Breast epithelium (tissue), 3 donors: ENCODE measurements around the gene NOD2.

Experiments
- POLR2AphosphoS5 ChIP-seq, 3 donors: sonication (generic); formaldehyde crosslinking; IDR thresholded peaks; one replicate each; pipeline ENCODE4 v1.6.1; 2017; ENCODE audit warnings: antibody characterized with exemption in 3 of 3
- TF ChIP-seq, protein P1 (sequence below), 3 donors: fragments of 450-650 bp; IDR thresholded peaks; one replicate each; pipeline ENCODE4 v1.5.1; 2016 to 2017; ENCODE audit warnings: antibody characterized with exemption in 3 of 3, mild to moderate bottlenecking in 3 of 3, moderate library complexity in 3 of 3

DNA sequence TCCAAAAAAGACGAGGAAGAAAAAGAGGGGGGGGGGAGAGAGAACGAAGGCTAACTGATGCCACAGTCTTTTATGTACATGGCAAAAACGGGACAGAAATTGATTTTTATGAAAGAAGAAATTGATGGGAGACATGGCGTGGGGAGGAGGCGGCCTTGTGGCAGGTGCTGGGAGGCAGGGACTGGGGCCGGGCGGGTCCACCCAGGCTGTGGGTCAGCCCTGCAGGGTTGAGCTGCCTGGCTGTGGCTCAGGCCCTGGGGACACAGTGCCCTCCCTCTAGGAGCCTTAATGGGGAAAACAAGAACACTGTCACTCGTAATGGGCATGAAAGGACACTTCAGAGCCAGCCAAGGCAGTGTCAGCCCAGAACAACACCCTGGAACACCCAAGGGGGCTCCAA is 47.1 kb upstream of the NOD2 start:
- TF ChIP-seq, protein P1, sequence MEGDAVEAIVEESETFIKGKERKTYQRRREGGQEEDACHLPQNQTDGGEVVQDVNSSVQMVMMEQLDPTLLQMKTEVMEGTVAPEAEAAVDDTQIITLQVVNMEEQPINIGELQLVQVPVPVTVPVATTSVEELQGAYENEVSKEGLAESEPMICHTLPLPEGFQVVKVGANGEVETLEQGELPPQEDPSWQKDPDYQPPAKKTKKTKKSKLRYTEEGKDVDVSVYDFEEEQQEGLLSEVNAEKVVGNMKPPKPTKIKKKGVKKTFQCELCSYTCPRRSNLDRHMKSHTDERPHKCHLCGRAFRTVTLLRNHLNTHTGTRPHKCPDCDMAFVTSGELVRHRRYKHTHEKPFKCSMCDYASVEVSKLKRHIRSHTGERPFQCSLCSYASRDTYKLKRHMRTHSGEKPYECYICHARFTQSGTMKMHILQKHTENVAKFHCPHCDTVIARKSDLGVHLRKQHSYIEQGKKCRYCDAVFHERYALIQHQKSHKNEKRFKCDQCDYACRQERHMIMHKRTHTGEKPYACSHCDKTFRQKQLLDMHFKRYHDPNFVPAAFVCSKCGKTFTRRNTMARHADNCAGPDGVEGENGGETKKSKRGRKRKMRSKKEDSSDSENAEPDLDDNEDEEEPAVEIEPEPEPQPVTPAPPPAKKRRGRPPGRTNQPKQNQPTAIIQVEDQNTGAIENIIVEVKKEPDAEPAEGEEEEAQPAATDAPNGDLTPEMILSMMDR (IDR thresholded peaks at IDR 0.05): no peak
- TF ChIP-seq POLR2AphosphoS5 (IDR thresholded peaks at IDR 0.05): no peak
